Lower leg skin (tissue), 4 donors: Measurements from ENCODE around the gene RAPGEFL1. TPM values are rescaled to one million over a fixed set of nuclear protein-coding genes. Genes with fewer than 3 reads are reported as not detected.

ENCODE experiments used
- DNase-seq, 2 donors: peaks; one replicate each; pipeline ENCODE4 v3.0.0-alpha.2; 2019; ENCODE audit warnings: low spot score in 2 of 2
- H3K4me3 ChIP-seq: fragments of 200-600 bp; sonication (generic); 2 replicates; pipeline ENCODE4 v1.5.1; 2017; ENCODE audit warnings: mild to moderate bottlenecking, low read depth; ENCODE audit not compliant: poor library complexity, severe bottlenecking
- POLR2A ChIP-seq, 2 donors: fragments of 450-650 bp; IDR thresholded peaks; one replicate each; pipeline ENCODE4 v1.6.1; 2016 to 2017; ENCODE audit warnings: antibody characterized with exemption in 2 of 2, mild to moderate bottlenecking in 1 of 2, moderate library complexity in 1 of 2
- WGBS, 2 donors: methylation state at CpG; one replicate each; pipeline ENCODE4 v1.1.5; 2018; 5-methylcytosine and 5-hydroxymethylcytosine counted together
- intact Hi-C: fragments of 100-400 bp; cut with DNase I; formaldehyde crosslinking; loops from one replicate; pipeline ENCODE4 v1.15.0; 2023; ENCODE audit warnings: low total_unique reads
- total RNA-seq, 4 donors: library from RNA; depleted of rRNA; stranded (reverse); fragments of >200 nt; gene quantifications; one replicate each; pipeline ENCODE4 v1.1.0, GENCODE V29; 2016
- TF ChIP-seq, protein P1 (sequence below), 3 donors: fragments of 450-650 bp; IDR thresholded peaks; one replicate each; pipeline ENCODE4 v1.5.1; 2016; ENCODE audit warnings: antibody characterized with exemption in 3 of 3, mild to moderate bottlenecking in 3 of 3, moderate library complexity in 2 of 3

Gene RAPGEFL1
- total RNA-seq, 4 donors from 2014 or later = 273 to 467 (median 316) TPM

DNA sequence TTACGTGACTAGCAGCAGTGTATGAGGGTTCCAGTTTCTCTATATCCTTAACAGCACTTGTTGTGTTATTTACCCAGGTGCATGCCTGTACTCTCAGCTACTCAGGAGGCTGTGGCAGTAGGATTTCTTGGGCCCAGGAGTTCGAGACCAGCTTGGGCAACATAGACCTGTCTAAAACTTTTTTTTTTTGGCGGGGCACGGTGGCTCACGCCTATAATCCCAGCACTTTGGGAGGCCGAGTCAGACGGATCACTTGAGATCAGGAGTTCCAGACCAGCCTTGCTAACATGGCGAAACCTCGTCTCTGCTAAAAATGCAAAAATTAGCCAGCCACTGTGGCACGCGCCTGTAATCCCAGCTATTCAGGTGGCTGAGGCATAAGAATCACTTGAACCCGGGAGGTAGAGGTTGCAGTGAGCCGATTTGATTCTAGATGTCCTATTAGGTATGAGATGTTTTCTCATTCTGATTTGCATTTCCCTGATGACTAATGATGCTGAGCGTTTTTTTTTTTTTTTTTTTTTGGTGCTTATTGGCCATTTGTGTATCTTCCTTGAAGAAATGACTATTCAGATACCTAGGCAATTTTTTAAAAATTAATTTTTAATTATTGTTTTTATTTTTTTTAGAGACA, 23.6 kb upstream of the RAPGEFL1 start:
- TF ChIP-seq POLR2A (IDR thresholded peaks at IDR 0.05) = no peak
- TF ChIP-seq, protein P1, sequence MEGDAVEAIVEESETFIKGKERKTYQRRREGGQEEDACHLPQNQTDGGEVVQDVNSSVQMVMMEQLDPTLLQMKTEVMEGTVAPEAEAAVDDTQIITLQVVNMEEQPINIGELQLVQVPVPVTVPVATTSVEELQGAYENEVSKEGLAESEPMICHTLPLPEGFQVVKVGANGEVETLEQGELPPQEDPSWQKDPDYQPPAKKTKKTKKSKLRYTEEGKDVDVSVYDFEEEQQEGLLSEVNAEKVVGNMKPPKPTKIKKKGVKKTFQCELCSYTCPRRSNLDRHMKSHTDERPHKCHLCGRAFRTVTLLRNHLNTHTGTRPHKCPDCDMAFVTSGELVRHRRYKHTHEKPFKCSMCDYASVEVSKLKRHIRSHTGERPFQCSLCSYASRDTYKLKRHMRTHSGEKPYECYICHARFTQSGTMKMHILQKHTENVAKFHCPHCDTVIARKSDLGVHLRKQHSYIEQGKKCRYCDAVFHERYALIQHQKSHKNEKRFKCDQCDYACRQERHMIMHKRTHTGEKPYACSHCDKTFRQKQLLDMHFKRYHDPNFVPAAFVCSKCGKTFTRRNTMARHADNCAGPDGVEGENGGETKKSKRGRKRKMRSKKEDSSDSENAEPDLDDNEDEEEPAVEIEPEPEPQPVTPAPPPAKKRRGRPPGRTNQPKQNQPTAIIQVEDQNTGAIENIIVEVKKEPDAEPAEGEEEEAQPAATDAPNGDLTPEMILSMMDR (IDR thresholded peaks at IDR 0.05) = no peak
- 85 to 87% methylated on average over 14 of the region's 14 CpGs for WGBS, 2 donors
- intact Hi-C loops = no loop called here
- no peak for DNase-seq
- H3K4me3 ChIP-seq = no peak overlapping the region

DNA sequence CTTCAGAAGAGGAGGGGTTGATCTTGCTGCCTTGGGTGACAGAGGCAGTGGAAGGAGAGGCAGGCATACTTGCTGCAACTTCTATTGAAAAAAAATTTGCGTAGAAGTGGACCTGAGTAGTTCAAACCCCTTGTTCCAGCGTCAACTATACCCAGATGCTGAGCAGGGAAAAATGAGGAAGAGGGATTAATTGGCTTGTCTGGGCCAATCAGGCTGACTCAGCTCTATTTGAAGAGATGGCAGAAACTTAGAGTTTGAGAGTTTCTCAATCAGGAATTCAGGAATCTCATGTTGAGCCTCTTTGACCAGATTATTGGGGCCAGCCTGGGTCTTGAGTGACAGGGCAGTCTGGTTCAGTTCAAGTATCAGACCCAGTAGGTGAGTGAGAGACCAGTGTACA, 19.3 kb upstream of the RAPGEFL1 start:
- no peak for TF ChIP-seq POLR2A (IDR thresholded peaks at IDR 0.05)
- TF ChIP-seq, protein P1 (IDR thresholded peaks at IDR 0.05) = no peak
- 62 to 71% methylated on average over 2 of the region's 2 CpGs for WGBS, 2 donors
- no peak overlapping the region for H3K4me3 ChIP-seq
- intact Hi-C loops = no loop called here
- DNase-seq = no peak

- intact Hi-C loops = no loop called here
- no peak overlapping the region for H3K4me3 ChIP-seq
- WGBS, 2 donors = 89 to 91% methylated on average over 3 of the region's 3 CpGs
- TF ChIP-seq, protein P1 (IDR thresholded peaks at IDR 0.05) = no peak
- TF ChIP-seq POLR2A (IDR thresholded peaks at IDR 0.05) = no peak
- no peak for DNase-seq
Observed at GRCh38 chr17:40158438-40159013, 18.7 kb upstream of the RAPGEFL1 start.

- no peak overlapping the region for H3K4me3 ChIP-seq
- TF ChIP-seq POLR2A (IDR thresholded peaks at IDR 0.05) = no peak
- TF ChIP-seq, protein P1 (IDR thresholded peaks at IDR 0.05) = no peak
- DNase-seq = no peak
- intact Hi-C loops = no loop called here
- 88 to 89% methylated on average over 6 of the region's 6 CpGs for WGBS, 2 donors
Observed at GRCh38 chr17:40159456-40159855, 17.8 kb upstream of the RAPGEFL1 start.

DNA sequence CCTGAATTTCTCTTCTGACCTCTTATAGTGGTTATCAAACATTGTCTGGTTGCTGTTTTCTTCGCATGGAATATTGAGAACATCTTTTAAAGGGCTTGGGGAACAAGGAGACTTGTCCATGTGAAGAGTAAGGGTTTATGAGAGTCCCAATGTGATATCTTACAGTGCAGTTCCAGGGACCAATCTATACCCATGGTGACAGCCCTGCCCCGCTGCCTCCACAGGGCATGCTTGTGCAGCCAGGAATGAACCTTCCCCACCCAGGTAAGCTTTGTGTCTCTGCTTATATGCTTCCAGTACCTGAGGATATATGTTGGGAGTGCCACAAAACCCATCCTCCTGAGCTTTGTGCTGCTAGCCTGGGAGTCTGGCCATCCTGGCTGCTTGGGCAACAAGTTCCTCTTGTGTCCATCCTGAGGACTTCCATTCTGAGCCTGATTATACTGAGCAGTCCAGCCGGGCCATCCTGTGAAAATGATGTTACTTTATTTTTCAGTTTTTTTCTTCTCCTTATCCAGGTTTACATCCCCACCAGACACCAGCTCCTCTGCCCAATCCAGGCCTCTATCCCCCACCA, 9.5 kb upstream of the RAPGEFL1 start:
- DNase-seq = no peak
- H3K4me3 ChIP-seq = no peak overlapping the region
- 88 to 91% methylated on average over 3 of the region's 3 CpGs for WGBS, 2 donors
- TF ChIP-seq, protein P1 (IDR thresholded peaks at IDR 0.05) = no peak
- TF ChIP-seq POLR2A (IDR thresholded peaks at IDR 0.05) = no peak
- intact Hi-C loops = loop anchor here (10.0 kb wide), 2 partner anchors 53 to 153 kb away; partner anchors contain the start of gene CSF3
